C4-2B (cell line): ENCODE measurements around the gene SLC2A3.
"Not testable (repeated sequence)": the region's sequence is repeated elsewhere in the genome, so short reads cannot be mapped to it uniquely, and the experiment has no call there.

Source experiments
- H3K27ac ChIP-seq: fragments of 450-650 bp; 2 replicates; pipeline ENCODE4 v1.5.1; 2017
- ZFX ChIP-seq: fragments of 450-650 bp; IDR thresholded peaks from 2 replicates; pipeline ENCODE4 v1.6.1; 2017
- TF ChIP-seq, protein P1 (sequence below): fragments of 450-650 bp; conservative IDR thresholded peaks from 2 replicates; pipeline ENCODE4 v1.5.1; 2017; ENCODE audit warnings: mild to moderate bottlenecking

The SLC2A3 gene

DNA sequence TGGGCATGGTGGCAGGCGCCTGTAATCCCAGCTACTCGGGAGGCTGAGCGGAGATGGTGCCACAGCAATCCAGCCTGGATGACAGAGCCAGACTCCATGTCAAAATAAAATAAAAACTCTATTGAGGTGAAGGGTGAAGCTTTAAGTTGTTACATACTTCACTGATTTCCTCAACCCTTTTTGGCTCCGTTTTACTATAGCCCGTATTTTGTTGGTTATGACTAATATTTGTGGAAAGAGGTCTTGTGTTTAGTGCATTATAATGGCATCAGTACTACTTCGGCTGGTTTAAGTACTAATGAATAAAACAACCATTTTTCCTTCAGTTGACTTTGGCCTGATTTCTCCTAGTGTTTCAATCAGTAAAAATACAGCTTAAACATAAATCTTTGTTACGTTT lies 36.2 kb downstream of the SLC2A3 start:
- no peak overlapping the region for H3K27ac ChIP-seq
- TF ChIP-seq, protein P1, sequence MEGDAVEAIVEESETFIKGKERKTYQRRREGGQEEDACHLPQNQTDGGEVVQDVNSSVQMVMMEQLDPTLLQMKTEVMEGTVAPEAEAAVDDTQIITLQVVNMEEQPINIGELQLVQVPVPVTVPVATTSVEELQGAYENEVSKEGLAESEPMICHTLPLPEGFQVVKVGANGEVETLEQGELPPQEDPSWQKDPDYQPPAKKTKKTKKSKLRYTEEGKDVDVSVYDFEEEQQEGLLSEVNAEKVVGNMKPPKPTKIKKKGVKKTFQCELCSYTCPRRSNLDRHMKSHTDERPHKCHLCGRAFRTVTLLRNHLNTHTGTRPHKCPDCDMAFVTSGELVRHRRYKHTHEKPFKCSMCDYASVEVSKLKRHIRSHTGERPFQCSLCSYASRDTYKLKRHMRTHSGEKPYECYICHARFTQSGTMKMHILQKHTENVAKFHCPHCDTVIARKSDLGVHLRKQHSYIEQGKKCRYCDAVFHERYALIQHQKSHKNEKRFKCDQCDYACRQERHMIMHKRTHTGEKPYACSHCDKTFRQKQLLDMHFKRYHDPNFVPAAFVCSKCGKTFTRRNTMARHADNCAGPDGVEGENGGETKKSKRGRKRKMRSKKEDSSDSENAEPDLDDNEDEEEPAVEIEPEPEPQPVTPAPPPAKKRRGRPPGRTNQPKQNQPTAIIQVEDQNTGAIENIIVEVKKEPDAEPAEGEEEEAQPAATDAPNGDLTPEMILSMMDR = no peak
- TF ChIP-seq ZFX = no peak

DNA sequence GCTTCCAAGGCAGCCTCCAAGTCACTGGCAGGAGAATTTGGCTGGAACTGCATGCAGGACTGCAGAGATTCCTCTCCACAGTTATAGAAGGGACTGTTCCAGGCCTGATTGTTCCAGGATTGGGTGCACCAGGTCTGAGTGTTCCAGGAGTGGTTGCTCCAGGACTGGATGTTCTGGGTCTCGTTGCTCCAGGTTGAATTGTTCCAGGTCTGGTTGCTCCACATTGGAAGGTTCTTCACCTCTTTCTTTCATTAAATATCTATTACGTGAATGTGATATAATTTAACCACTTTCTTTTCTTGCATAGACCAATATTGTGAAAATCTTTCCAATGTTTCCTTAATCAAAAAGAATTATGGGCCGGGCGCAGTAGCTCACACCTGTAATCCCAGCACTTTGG lies 39.3 kb downstream of the SLC2A3 start:
- H3K27ac ChIP-seq = not testable (repeated sequence)

DNA sequence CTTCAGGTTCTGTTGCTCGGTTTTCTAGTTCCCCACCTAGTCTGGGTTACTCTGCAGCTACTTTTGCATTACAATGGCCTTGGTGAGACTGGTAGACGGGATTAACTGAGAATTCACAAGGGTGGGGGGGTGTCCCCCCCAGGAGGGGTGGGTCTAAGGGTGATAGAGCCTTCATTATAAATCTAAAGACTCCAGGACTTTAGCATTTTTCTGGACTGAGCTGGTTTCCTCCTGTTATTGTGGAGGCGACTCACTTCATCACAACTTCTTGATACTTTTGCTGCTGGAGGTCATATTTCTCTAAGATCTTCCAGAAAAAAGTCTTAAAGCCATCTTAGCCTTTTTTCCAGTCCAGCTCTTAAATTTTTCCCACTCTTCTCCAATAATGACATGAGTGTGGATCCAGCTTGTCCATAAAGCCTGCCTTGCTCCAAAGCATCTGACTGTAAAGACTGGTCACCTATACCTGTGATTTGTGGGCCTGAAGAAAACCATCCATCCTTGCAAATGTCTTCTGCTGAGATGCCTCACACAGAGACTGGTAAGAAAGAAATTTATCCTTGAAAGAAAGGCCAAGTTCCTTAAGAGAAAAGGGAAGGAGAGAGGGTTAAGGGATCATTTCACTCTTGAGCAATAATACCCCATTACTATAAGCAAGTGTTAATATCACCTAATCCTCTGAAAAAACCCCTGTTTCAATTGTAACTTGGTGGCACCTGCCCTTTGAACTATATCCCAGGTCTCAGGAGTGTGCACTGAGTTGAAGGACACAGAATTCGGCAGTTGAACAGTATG lies 43.6 kb downstream of the SLC2A3 start:
- TF ChIP-seq, protein P1 = no peak
- TF ChIP-seq ZFX = no peak
- H3K27ac ChIP-seq = no peak overlapping the region

DNA sequence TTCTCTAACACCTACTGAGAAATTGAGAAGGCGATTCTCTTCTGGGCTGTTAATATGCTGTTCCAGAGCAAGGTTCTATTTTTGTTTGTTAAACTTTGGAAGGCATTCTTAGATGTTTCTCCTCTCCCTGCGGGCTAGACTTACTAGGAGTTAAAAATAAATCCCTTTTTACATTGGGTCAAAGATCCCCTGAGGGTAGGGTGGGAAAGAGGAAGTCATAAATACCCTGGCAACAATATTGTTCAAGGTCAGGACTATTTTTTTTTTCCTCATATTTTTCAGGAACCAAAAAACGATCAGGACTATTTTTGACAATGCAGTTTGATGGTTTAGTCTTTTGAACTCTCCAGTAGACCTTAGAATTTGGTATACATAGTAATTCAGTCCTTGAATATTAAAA lies 51.3 kb downstream of the SLC2A3 start:
- TF ChIP-seq, protein P1 = no peak
- TF ChIP-seq ZFX = no peak
- H3K27ac ChIP-seq = no peak overlapping the region

DNA sequence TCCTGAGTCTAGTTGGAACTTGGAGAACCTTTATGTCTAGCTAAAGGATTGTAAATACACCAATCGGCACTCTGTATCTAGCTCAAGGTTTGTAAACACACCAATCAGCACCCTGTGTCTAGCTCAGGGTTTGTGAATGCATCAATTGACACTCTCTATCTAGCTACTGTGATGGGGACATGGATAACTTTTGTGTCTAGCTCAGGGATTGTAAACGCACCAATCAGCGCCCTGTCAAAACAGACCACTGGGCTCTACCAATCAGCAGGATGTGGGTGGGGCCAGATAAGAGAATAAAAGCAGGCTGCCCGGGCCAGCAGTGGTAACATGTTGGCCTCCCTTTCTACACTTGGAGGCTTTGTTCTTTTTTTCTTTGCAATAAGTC lies 54.3 kb downstream of the SLC2A3 start:
- H3K27ac ChIP-seq = not testable (repeated sequence)

DNA sequence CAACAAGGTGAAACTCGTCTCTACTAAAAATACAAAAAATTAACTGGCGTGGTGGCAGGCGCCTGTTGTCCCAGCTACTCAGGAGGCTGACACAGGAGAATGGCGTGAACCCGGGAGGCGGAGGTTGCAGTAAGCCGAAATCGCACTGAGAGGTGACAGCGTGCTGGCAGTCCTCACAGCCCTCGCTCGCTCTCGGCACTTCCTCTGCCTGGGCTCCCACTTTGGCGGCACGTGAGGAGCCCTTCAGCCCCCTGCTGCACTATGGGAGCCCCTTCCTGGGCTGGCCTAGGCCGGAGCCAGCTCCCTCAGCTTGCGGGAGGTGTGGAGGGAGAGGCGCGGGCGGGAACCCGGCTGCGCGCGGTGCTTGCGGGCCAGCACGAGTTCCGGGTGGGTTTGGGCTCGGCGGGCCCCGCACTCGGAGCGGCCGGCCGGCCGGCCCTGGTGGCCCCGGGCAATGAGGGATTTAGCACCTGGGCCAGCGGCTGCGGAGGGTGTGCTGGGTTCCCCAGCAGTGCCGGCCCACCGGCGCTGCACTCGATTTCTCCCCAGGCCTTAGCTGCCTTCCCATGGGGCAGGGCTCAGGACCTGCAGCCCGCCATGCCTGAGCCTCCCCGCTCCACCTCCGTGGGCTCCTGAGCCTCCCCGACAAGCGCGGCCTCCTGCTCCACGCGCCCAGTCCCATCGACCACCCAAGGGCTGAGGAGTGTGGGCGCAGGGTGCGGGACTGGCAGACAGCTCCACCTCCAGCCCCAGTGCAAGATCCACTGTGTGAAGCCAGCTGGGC lies 54.8 kb downstream of the SLC2A3 start:
- not testable (repeated sequence) for H3K27ac ChIP-seq

DNA sequence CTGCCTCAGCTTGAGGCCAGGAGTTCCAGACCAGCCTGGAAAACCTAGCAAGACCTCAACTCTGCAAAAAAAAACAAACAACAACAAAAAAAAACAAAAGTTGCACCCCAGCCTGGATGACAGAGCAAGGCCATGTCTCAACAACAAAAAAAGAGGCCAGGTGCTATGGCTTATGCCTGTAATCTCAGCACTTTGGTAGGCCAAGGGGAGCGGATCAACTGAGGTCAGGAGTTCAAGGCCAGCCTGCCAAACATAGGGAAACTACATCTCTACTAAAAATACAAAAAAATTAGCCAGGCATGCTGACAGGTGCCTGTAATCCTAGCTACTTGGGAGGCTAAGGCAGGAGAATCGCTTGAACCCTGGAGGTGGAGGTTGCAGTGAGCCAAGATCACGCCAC lies 56.7 kb downstream of the SLC2A3 start:
- no peak for TF ChIP-seq ZFX
- TF ChIP-seq, protein P1 = no peak
- H3K27ac ChIP-seq = no peak overlapping the region

DNA sequence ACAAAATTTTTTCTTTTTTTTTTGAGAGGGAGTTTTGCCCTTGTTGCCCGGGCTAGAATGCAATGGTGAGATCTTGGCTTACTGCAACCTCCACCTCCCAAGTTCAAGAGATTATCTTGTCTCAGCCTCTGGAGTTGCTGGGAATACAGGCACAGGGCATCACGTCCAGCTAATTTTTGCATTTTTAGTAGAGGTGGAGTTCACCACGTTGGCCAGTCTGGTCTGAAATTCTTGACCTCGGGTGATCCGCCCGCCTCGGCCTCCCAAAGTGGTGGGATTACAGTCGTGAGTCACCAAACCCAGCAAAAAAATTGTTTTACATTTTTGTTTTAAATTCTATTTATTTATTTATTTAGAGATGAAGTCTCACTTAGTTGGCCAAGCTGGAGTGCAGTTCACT lies 58.6 kb downstream of the SLC2A3 start:
- H3K27ac ChIP-seq = no peak overlapping the region
- TF ChIP-seq, protein P1 = no peak
- TF ChIP-seq ZFX = no peak
